Urothelium cell line (cell line): ENCODE measurements around the gene GRID1.

Source experiments
- DNase-seq: peaks from one replicate; pipeline ENCODE4 v3.0.0; 2011; ENCODE audit warnings: low spot score, mixed read lengths
- FAIRE-seq: peaks from 2 replicates; lab custom pipeline; 2011; peaks lifted over from hg19 to GRCh38; lab: Jason Lieb, UNC

The GRID1 gene

DNA sequence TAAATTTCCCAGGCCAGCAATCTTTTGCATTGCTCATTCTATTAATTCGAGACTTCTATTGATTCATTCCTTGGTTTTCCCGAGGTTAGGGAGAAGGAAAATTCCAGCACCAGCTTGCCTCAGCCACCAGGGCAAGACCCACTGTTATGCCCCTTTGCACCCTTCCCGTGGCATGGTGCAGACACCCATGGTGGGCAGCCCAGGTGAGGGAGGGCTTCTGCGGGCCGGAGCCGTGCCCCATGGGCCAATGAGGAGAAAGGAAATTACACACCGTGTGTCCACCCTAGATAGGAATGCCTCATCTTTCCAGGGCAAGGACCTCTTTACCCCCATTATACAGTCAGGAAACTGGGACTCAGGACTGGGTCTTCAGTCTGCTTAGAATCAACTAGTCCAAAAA, 4.5 kb upstream of the GRID1 start:
- FAIRE-seq (no peak), DNase-seq (no peak)

- no peak for FAIRE-seq
- no peak for DNase-seq
These were observed 3.5 kb upstream of the GRID1 start for GRCh38 chr10:86370006-86370585.

DNA sequence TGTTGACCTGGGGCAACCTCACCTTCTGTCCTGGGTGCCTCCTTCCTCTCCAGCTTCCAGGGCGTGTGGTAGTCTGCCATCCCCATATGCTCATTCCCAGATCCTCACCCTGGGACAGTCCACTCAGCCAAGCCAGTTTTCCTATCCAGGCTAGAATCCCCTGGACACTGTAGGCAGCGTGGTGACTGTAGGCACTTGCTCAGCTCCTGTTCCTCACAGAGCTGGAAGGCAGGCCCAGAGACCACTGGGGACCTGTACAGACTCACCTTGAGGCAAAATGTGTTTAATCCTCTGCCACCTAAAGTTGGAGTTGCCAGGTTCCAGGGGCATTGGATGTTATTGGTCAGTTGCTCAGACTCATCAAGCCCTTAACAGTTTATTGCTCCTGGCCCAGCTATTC, 2.4 kb upstream of the GRID1 start:
- no peak for DNase-seq
- FAIRE-seq: no peak

DNA sequence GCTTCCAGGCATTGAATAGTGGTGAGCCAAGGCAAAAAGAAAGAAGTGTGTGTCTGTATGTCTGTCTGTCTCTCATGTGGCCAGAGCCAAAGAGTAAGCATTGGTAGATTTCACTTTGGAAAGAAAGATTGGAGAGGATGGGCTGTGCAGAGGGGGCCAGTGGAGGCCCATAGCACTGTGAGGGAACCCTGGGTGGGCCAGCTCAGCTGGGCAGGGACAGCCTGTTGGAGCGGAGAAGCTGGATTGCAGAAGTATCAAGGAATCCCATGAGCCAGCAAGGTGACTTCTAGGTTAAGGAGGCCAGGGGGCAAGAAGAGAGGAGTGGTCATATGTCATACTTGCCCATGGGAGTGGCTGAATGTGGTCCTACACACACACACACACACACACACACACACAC, 1.5 kb upstream of the GRID1 start:
- FAIRE-seq (no peak), DNase-seq (no peak)

GRCh38 chr10:86367152-86367951, 757 bp upstream of the GRID1 start:
- no peak for DNase-seq
- no peak for FAIRE-seq

- DNase-seq: no peak
- FAIRE-seq: no peak
These were observed 232 bp upstream of the GRID1 start for GRCh38 chr10:86366902-86367151.

DNA sequence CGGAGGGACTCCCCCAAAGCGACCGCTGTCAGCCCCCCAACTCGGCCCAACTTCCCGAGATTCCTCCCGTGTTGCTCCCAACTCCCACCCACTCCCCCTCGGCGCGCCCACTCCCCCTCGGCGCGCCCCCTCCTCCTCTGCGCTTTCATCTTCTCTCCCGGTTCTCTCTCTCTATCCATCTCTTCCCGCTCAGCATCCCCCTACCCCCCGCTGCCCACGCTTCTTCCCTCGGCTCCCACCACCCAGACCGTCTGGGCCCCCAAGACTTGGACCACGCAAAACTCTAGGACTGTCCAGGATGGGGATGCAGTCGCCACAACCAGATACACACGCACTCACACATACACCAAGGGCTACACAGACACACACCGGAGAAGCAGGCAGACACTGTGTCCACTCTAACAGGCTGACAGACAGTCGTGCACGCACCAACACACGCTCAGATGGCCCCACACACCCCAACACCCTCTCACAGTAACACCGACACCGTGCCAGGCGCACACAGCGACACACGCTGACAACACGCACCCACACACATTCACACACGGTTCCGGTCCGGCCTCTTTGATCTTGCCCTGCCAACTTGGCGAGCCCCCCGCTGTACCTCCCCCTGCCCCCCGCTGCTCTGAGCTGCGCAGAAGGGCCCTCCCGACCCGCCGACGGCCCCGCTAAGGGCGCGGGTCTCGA, 1.1 kb downstream of the GRID1 start:
- FAIRE-seq (peak; percentile 46), DNase-seq (no peak)

DNA sequence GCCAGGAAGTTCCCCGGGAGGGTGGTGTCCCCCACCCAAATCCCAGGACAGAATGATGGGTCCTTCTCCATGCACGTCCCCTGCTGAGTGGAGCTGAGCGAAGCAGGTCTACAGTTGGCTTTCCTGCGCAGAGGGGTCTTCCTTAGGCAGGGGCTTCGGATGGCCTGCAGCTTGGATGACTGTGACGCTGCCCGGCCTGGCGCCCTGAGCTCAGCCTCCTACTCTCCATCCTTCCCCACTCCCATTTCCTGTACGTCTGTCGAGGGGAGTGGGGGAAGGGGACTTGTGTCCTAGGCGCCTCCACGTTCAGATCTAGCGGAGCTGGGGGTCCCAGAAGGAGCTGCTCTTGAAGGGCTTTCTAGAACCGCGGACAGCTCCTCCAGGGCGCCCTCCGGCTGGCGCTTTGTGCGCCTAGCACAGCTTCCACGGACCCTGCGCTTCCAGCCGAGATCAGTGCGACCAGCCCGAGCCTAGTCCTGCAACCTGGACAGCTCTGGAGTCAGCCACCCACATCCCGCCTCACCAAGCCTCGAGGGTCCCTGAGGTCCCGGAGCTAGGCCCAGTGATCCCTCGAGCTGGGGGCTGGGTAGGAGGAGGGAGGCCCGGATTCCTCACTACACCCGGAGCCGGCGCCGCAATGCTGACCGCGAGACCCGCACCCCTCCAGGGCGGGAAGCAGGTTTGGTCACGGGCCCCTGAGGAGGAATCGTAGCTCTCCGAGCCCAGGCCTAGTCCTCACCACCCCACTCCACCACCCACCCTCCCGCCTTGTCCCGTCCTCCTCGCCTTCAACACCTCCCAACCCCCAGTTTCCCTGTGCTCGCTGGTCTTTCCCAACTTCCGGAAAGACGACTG, 1.9 kb downstream of the GRID1 start:
- FAIRE-seq (no peak), DNase-seq (no peak)

DNA sequence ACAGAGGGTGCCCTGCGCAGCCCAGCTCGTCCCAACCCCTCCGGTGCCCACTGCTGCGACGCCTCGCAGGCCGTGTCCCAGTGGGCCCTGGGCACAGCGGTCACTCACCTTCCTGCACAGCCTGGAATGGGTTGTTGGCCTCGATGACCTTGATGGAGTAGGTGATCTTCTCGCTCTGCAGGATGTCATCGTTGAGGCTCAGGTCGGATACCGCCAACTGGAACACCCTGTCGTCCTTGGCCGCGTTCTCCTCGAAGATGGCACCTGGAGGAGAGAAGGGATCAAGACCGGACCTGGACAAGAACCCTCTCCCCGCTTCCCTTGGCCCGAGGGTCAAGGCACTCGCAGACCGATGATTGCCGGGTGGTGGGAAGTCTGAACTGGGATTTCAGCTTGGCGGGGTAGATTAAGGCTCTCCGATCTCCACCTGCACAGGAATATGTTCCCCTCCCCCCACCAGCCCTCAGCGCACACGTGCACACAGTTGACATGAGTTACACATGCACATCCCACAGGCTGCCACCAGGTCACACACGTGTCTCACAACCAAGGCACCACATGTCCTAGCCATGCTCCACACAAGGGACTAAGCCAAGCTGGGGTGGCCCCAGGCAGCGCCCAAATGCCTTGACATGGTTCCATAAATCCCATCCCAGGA, 2.6 kb downstream of the GRID1 start:
- DNase-seq (no peak), FAIRE-seq (no peak)

GRCh38 chr10:86363184-86363832, 3.3 kb downstream of the GRID1 start:
- DNase-seq (no peak), FAIRE-seq (no peak)

GRCh38 chr10:86362586-86363183, 3.9 kb downstream of the GRID1 start:
- DNase-seq (no peak), FAIRE-seq (no peak)

- DNase-seq (no peak), FAIRE-seq (no peak)
These were observed 4.5 kb downstream of the GRID1 start for GRCh38 chr10:86362129-86362527.

- FAIRE-seq: no peak
These were observed 5.2 kb downstream of the GRID1 start for GRCh38 chr10:86361156-86362128.

DNA sequence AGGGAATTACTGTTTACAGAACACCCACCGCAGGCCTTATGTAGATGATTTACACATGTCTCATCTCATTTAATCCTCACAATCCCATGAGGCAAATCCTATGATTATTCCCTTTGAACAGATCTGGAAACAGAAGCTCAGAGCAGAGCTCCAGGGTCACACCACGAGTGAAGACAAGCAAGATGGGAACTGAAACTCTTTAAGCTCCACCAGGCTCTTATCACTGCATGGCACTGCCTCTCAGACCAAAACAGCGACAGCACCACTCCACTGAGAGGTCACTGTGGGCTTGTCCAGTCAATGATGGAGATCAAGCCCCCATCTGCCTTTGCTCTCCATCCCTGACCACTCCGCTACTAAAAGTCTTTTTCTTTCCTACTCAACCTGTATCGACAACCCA, 5.9 kb downstream of the GRID1 start:
- no peak for DNase-seq
- FAIRE-seq: no peak

More at GRCh38 chr10:86361156-86362128, 5.2 kb downstream of the GRID1 start:
- DNase-seq: no peak

DNA sequence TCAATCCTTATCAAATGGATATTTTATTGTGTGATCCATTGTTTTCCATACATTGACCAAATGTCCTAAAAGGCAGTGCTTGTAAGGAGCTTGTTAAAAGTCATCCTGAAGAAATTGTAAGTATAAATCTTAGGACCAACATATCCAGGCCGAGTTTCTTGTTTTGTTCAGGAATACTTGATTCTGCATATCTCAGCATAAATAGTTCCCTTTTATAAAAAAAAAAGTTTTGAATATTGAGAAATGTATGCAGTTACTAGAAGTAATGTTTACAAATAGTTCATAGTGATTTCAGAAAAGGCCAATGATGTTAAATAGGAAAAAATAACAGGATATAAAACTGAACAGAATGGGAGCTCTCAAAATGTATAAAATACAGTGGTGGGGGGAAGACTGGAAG, 6.6 kb downstream of the GRID1 start:
- FAIRE-seq: no peak
- no peak for DNase-seq

GRCh38 chr10:86359111-86359510, 7.5 kb downstream of the GRID1 start:
- FAIRE-seq (no peak), DNase-seq (no peak)

DNA sequence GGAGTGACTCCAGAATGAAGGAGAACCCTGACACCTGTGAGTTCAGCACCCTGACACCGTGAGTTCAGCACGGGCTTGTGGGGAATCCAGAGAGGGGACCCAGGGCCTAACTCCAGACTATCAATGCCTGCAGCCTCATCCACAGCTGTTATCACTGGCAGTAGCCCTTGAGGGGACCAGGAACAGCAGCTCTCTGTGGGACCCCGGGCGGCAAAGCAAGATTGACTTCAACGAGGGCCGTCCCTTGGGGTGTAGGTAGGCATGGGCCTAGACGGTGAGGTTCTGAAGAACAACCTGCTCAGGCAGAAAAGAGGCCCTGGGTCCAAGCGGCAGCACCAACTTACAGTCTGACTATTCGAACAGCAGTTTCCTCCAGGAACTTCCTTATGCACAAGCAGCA, 8.9 kb downstream of the GRID1 start:
- no peak for DNase-seq
- FAIRE-seq: no peak

GRCh38 chr10:86357041-86357440, 9.6 kb downstream of the GRID1 start:
- FAIRE-seq: peak; percentile 9
- no peak for DNase-seq

GRCh38 chr10:86356296-86356695, 10.3 kb downstream of the GRID1 start:
- FAIRE-seq: no peak
- no peak for DNase-seq
